CD14-positive monocyte (primary cell): ENCODE results near the gene SF3A1. TPM values are rescaled to one million over a fixed set of nuclear protein-coding genes. Genes with fewer than 3 reads are reported as not detected.

Source experiments
- DNase-seq, 3 donors: peaks; one replicate each; pipeline ENCODE4 v3.0.0-alpha.2; 2011 to 2022
- H2AFZ ChIP-seq: 2 replicates; pipeline ENCODE4 v1.6.0; 2012; ENCODE audit warnings: mild to moderate bottlenecking, low read depth, low read length, inconsistent platforms; ENCODE audit not compliant: insufficient read depth, poor library complexity, severe bottlenecking
- H3K27ac ChIP-seq, 2 donors: 1 replicate in 1 of 2; 2 replicates in 1 of 2; pipeline ENCODE4 v1.5.1; 2012 to 2013; ENCODE audit warnings: low read length in 2 of 2, control low read depth in 1 of 2, inconsistent platforms in 1 of 2, low read depth in 1 of 2, mild to moderate bottlenecking in 1 of 2
- H3K27me3 ChIP-seq, 2 donors: one replicate each; pipeline versions ENCODE4 v1.6.0 to v1.6.1; 2011 to 2013; ENCODE audit warnings: low read length in 2 of 2; ENCODE audit not compliant: control insufficient read depth in 2 of 2, insufficient read depth in 2 of 2
- H3K36me3 ChIP-seq, 2 donors: replicated peaks in 1 of 2; 1 replicate in 1 of 2; 2 replicates in 1 of 2; pipeline versions ENCODE4 v1.5.1 to v1.6.1; 2012 to 2013; ENCODE audit warnings: low read length in 2 of 2, control low read depth in 1 of 2, inconsistent platforms in 1 of 2, mild to moderate bottlenecking in 1 of 2; ENCODE audit not compliant: insufficient read depth in 2 of 2, control insufficient read depth in 1 of 2
- H3K4me1 ChIP-seq, 2 donors: 1 replicate in 1 of 2; 2 replicates in 1 of 2; pipeline versions ENCODE4 v1.5.1 to v1.6.1; 2012 to 2013; ENCODE audit warnings: low read length in 2 of 2, control low read depth in 1 of 2, inconsistent platforms in 1 of 2, mild to moderate bottlenecking in 1 of 2, moderate library complexity in 1 of 2; ENCODE audit not compliant: insufficient read depth in 2 of 2, control insufficient read depth in 1 of 2
- H3K4me2 ChIP-seq: replicated peaks from 2 replicates; pipeline ENCODE3; 2012; ENCODE audit warnings: low read length, moderate library complexity, mild to moderate bottlenecking; ENCODE audit not compliant: poor library complexity, severe bottlenecking; ENCODE audit errors: extremely low read depth
- H3K4me3 ChIP-seq, 3 experiments: fragments of 200-600 bp in 1 of 3; sonication (generic) in 1 of 3; replicated peaks in 1 of 3; 1 replicate in 2 of 3; 2 replicates in 1 of 3; pipeline ENCODE4 v1.5.1; 2011 to 2013; ENCODE audit warnings: low read length in 3 of 3, mild to moderate bottlenecking in 3 of 3, control low read depth in 2 of 3, low read depth in 2 of 3, inconsistent platforms in 1 of 3, moderate library complexity in 1 of 3
- H3K79me2 ChIP-seq: 2 replicates; pipeline ENCODE4 v1.6.0; 2012; ENCODE audit warnings: mild to moderate bottlenecking, control low read depth, inconsistent platforms, low read length, moderate library complexity; ENCODE audit not compliant: insufficient read depth
- H3K9ac ChIP-seq: 2 replicates; pipeline ENCODE4 v1.6.0; 2017; ENCODE audit warnings: low read length, mild to moderate bottlenecking; ENCODE audit not compliant: insufficient read depth, poor library complexity, severe bottlenecking
- H3K9me3 ChIP-seq, 2 donors: replicated peaks in 1 of 2; 1 replicate in 1 of 2; 2 replicates in 1 of 2; pipeline versions ENCODE4 v1.5.1 to v1.6.1; 2012 to 2013; ENCODE audit warnings: low read length in 2 of 2, control low read depth in 1 of 2; ENCODE audit not compliant: control insufficient read depth in 1 of 2, insufficient read depth in 1 of 2
- H4K20me1 ChIP-seq: 2 replicates; pipeline ENCODE4 v1.6.0; 2012; ENCODE audit warnings: mild to moderate bottlenecking, low read length, control low read depth, moderate library complexity; ENCODE audit not compliant: insufficient read depth
- H3K27ac Mint-ChIP-seq, 7 donors: one replicate each; pipeline ENCODE4 v1.8.0; 2020; ENCODE audit warnings: mild to moderate bottlenecking in 7 of 7, mixed read lengths in 7 of 7, moderate library complexity in 6 of 7, inconsistent platforms in 2 of 7
- H3K27me3 Mint-ChIP-seq, 3 donors: one replicate each; pipeline ENCODE4 v1.8.0; 2021 to 2022; ENCODE audit warnings: low read depth in 3 of 3, mild to moderate bottlenecking in 3 of 3, mixed read lengths in 3 of 3, moderate library complexity in 3 of 3, inconsistent platforms in 1 of 3
- H3K36me3 Mint-ChIP-seq, 2 donors: one replicate each; pipeline ENCODE4 v1.8.0; 2020; ENCODE audit warnings: mixed read lengths in 2 of 2, inconsistent platforms in 1 of 2, mild to moderate bottlenecking in 1 of 2
- H3K4me1 Mint-ChIP-seq: one replicate; pipeline ENCODE4 v1.8.0; 2020; ENCODE audit warnings: mild to moderate bottlenecking, mixed read lengths
- H3K4me3 Mint-ChIP-seq, 2 donors: one replicate each; pipeline ENCODE4 v1.8.0; 2020; ENCODE audit warnings: mild to moderate bottlenecking in 2 of 2, mixed read lengths in 2 of 2, moderate library complexity in 1 of 2
- H3K9me3 Mint-ChIP-seq, 7 donors: one replicate each; pipeline ENCODE4 v1.8.0; 2020 to 2022; ENCODE audit warnings: mixed read lengths in 7 of 7, mild to moderate bottlenecking in 6 of 7, moderate library complexity in 6 of 7, inconsistent platforms in 2 of 7
- CTCF ChIP-seq: fragments of 200-600 bp; IDR thresholded peaks from one replicate; pipeline ENCODE4 v1.8.0; 2022; ENCODE audit warnings: antibody characterized with exemption, mild to moderate bottlenecking
- WGBS: methylation state at CpG from one replicate; pipeline ENCODE4 v1.1.5; 2013; ENCODE audit warnings: missing lambda C conversion rate; ENCODE audit not compliant: insufficient coverage; 5-methylcytosine and 5-hydroxymethylcytosine counted together
- intact Hi-C, 2 donors: fragments of 100-400 bp; cut with micrococcal nuclease; formaldehyde crosslinking; loops; one replicate each; pipeline versions ENCODE4 v1.15.0 to v1.15.1; 2023
- polyA plus RNA-seq, 3 donors: library from polyadenylated mRNA; depleted of rRNA in 1 of 3; unstranded in 2 of 3; stranded (reverse) in 1 of 3; fragments of 300-500 nt in 2 of 3; fragments of >200 nt in 1 of 3; fragmentation: Illumina TruSeq in 2 of 3; gene quantifications; 1 replicate in 2 of 3; 2 replicates in 1 of 3; pipeline ENCODE4 v1.2.3, GENCODE V29; 2012 to 2021

SF3A1 gene
- polyA plus RNA-seq, 3 donors = 34.7 to 102 (median 52.1) TPM

- Histone ChIP-seq H3K27ac (peak overlapping the region; percentile 75 to 90), H3K4me2 (no peak overlapping the region), H2AFZ (no peak overlapping the region), H3K9me3 (no peaks in the 10 kb centered on the region), H3K9ac (no peak overlapping the region), H3K4me1 (peaks cover 76 to 95% of the 10 kb centered on the region in 2 donors), H3K36me3 (peaks cover 6 to 16% of the 10 kb centered on the region in 2 donors), H3K4me3 (peak overlapping the region in 1 of 3 experiments; percentile 67), H4K20me1 (peaks cover 13% of the 10 kb centered on the region), H3K27me3 (no peaks in the 10 kb centered on the region), H3K79me2 (peaks cover 74% of the 10 kb centered on the region)
- no peak for TF ChIP-seq CTCF
- Mint-ChIP-seq H3K27me3 (peaks cover 0 to 2% (median 0%) of the 10 kb centered on the region in 3 donors), H3K4me3 (peak overlapping the region in 1 of 2 donors; percentile 71), H3K4me1 (peaks cover 93% of the 10 kb centered on the region), H3K36me3 (peaks cover 37 to 49% of the 10 kb centered on the region in 2 donors), H3K27ac (peak overlapping the region in 6 of 7 donors; percentile 89 to 95 (median 94)), H3K9me3 (no peaks in the 10 kb centered on the region)
- no peak for DNase-seq
- 100% methylated on average over 2 of the region's 3 CpGs for WGBS
- intact Hi-C loops = no loop called here
These were observed 36.6 kb downstream of the SF3A1 start for GRCh38 chr22:30320021-30320556.

GRCh38 chr22:30318799-30319419, 37.8 kb downstream of the SF3A1 start:
- TF ChIP-seq CTCF = no peak
- no peaks in the 10 kb centered on the region for H3K27me3 ChIP-seq
- H3K4me2 ChIP-seq = peak overlapping the region; percentile 69
- no peak overlapping the region for H3K9ac ChIP-seq
- Mint-ChIP-seq H3K27me3 (peaks cover 0 to 2% (median 0%) of the 10 kb centered on the region in 3 donors), H3K4me1 (peaks cover 93% of the 10 kb centered on the region), H3K9me3 (no peaks in the 10 kb centered on the region), H3K36me3 (peaks cover 40 to 57% of the 10 kb centered on the region in 2 donors), H3K4me3 (peak overlapping the region; percentile 72 to 97), H3K27ac (peak overlapping the region; percentile 89 to 95 (median 94))
- peaks cover 77% of the 10 kb centered on the region for H3K79me2 ChIP-seq
- no peaks in the 10 kb centered on the region for H3K9me3 ChIP-seq
- H3K36me3 ChIP-seq = peaks cover 6 to 16% of the 10 kb centered on the region in 2 donors
- H2AFZ ChIP-seq = peak overlapping the region; percentile 15
- H3K27ac ChIP-seq = peak overlapping the region; percentile 75 to 90
- 10% methylated on average over 7 of the region's 7 CpGs for WGBS
- H3K4me3 ChIP-seq = peak overlapping the region in 2 of 3 experiments; percentile 9 to 67
- peak; percentile 65 to 67 (median 65) for DNase-seq
- intact Hi-C loops = no loop called here
- H4K20me1 ChIP-seq = peaks cover 13% of the 10 kb centered on the region
- peaks cover 76 to 95% of the 10 kb centered on the region in 2 donors for H3K4me1 ChIP-seq
